ENCODE measurements around the gene SLAMF7.

SLAMF7 gene

GRCh38 chr1:160800645-160801408, 61.8 kb downstream of the SLAMF7 start:
- no peak for DNase-seq (ENCODE audit: low spot score)

- DNase-seq (ENCODE audit: low spot score) = no peak
Observed at GRCh38 chr1:160801836-160802580, 63.0 kb downstream of the SLAMF7 start.

Data from left forelimb (tissue), 1 donor.